EL (cell line): ENCODE results near the gene SORCS1.

Experiments used
- DNase-seq: peaks from one replicate; pipeline ENCODE4 v3.0.0-alpha.2; 2016

Gene SORCS1

DNA sequence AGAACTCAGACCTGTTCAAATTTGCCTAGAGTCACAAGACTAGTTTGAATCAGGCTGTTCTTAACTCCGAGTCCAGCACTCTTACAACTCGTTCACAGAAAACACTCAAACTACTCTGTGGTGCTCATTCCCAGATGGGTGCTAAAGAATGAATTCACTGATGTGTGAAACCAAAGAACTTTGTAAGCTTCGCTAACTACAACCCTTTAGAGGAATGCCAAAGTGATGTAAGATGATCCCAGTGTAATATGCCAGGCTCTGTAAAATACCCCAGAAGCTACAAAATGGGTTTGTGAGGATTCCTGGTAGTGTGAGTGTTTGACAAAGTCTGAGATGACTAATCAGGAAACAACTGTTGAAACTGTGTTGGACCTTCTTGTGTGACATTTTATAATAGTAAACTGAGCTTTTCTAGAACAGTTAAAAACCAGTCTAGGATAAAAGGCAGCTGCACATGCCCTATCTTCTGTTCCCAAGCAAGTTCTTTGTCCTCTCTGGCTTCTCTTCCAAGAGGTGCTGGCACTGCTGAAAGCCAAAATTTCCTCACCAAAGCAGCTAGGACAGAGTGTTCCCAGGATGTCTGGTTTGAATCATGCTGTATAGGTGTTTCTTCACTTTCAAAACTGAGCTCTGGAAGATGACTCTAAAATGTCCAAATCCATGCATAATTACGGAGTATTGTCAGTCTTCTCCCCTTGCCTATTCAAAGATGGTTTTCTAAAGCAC, 527.6 kb downstream of the SORCS1 start:
- DNase-seq, result no peak

DNA sequence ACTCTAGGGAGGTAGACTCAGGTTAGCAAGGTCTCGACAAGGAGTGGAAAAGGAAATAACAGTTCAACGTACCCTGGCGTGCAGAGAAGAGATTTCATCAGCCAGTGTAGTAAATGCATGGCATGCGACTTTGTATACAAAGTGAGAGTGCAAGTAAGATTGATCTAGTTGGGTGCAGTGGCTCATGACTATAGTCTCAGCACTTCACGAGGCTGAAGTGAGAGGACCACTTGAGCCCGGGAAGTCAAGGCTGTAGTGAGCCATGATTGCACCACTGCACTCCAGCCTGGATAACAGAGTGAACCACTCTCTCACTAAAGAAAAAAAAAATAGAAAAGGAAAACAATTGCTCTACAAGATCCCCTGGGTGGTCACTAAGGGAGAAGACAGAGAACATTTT, 528.6 kb downstream of the SORCS1 start:
- no peak for DNase-seq

DNA sequence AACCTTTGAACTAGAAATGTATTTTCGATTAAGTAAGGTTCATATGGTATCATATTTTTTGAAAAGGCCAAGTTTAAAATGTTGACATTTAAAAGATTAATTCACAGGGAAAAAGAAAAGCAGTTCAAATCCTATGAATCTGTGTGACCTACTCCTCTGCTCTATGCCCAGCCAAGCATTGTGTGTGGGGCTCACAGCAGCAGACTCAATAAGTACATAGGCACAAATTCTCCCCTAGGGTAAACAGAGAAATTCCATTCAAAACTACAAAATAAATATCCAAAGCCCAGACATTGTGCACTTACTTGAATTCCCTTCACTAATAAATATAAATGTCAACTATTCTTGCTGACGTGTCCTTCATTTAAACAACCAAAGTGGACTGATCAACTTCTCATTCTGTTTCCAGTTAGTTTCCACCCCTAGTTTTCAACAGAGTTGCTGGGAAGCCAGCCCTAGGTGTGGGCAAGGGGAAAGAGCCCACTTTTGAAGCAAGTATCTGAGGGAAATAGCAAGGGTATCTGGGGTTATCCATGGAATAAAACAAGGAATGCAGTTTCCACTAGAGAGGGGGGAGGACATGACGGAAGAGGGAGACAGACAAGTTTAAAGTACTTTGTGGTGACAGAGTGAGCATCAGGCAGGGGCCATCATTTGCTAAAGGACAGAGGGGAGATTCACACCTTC, 533.3 kb downstream of the SORCS1 start:
- DNase-seq, result no peak

DNA sequence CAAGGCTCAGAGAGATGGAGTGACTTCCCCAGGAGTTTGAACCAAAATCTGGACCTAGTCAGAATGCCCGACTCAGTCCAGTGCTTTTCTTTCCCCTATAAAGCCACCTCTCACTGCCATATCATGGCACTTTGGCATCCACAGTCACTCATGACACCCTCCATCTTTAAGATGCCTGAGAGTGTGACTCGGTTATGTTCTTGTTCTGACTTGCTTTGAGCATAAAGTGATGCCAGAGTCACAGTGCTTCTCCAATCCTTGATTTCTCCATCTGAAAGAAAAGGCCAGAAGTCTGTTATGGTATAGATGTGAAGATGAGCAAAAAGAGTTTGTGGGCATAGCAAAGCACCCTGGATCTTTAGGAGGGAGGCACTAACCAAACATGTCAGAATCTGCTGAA, 538.1 kb downstream of the SORCS1 start:
- no peak for DNase-seq

DNA sequence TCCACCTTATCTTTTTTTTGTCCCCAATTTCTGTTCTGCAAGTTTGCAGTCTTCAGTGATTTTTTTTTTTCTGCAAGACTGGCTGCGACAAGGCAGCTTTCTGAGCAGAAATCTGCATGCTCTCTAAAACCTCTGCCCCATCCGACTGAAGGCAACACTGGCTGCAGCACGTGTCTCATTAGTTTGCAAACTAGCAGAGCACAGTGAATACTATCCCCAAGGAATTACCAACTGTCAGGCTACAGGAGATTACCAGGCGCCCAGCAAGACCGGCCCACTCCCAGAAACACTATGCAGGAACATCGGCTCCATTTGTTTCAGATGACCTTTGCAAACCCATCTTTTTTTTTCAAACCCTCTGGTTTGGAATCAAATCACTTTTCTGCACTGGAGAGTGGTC, 538.8 kb downstream of the SORCS1 start:
- no peak for DNase-seq

DNA sequence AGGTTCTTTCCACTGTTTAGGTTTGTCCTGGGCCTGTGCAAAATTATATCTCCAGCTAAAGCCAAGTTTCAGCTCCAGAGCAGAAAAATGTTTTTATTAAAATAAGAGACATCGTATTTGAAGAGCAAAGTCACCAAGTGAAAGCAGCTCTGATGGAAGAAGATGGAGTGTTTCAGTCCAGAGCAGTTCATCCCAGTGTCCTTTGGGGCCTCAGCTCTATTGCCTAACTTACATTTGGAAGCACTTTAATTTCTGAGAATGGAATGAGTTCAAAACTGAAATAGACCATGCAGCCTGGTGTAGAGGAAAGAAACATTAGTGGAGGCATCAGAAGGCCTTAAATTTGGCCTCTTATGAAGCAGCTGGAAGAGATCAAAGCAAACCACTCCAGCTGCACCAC, 545.2 kb downstream of the SORCS1 start:
- DNase-seq, result no peak

DNA sequence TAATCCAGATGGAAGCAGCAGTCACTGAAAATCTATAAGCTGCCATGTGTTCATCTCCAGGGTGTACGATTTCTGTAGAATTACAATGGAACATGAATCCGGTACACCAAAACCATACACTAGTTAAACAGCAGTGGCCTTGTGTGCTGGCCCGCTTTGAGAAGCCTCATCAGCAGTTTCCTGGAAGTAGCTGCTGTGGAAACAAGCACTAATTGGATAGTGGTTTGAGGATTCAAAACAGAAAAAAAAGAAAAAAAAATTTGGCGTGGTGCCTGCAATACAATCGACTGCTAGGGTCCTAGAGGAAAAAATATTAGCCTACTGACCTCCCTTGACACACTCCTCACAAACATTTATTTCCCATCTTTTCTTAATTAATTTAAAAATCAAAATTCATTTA, 545.9 kb downstream of the SORCS1 start:
- DNase-seq, result no peak

DNA sequence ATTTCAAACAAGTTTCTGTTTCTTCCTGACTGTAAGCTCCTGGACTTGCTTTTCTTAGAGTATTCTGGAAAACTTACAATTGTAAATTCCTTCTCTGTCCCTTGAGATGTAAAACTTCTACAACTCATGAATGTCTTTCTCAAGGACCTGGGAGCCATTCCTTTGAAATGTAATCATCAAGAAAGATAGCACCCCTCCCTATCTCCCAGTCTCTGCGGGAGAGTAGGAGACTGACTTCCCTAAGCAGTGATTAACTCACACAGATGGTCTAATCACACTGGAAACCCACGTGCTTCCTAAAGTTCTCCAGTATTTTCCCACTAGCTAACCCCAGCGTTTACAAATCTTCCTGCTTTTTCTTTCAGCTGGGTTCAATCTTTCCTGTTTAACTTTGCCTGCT, 549.4 kb downstream of the SORCS1 start:
- DNase-seq, result peak; percentile 83

DNA sequence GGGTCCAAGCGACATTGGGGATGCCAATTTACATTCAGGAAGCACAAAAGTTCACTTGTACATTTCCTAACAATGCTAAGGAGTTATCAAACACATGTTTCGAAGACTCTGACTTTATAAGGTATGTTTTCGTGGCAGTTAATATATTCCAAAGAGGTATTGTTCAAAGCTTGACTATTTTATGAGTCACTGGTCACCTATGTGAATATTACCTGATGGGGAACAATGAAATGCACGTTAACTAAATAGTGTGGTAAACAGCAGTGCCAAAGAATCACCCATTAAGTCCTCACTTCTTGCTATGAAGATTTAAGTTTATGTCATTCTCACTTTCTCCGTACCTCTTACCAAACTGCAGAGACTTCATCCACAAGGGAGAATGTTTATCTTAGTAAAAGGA, 550.2 kb downstream of the SORCS1 start:
- no peak for DNase-seq

DNA sequence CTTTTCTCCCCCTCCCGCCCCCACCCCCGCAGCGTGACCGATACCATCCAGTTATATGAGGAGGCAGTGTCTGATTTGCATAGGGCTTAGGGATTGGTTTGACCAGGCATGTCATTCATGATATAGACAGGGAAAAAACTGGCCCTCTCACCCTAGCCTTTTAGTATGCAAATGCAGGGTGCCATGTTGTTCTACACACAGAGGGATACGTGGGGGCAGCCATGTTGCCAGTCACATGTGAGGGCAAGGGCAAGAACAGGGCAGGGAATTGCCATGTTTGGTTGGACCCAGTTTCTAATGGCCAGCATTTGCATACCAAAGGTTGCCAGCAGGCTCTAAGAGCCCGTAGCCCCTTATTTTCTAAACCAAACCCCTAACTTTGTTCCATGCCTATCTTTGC, 552.1 kb downstream of the SORCS1 start:
- DNase-seq, result no peak

DNA sequence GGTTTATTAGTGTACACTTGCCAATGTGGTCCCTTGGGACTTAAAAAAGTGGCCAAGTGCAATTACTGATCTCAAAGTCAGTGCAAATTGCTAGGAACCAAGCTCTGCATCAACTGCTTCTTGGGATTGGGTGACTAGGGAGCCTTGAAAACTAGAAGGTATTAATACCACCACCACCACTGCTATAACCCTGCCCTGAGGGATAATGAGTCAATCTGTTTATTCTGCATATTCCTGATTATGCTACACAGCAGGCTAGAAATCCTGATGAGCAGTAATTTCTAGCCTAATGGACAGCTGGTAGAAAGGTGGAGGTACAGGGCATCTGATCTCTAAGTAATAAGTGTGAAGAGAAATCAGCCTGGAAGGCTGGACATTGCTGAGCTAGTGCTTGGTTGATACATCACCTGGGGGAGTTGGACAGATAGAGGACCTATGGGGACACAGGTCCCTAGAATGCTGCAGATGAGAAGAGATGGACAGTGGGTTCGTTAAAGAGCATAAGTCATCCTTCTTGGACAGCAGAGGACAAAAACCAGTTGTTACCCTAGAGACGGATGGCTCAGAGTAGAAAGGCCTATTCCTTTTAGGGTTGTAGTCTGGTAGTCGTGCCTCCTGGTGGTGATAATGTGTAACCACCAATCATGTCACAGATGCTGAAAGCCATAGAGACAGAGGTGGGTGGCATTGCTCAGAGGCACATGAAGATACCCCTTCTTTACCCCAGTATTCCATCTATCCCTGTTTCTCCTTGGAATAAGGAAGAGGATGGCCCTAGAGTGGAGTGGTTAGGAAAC, 554.8 kb downstream of the SORCS1 start:
- DNase-seq, result peak; percentile 58

DNA sequence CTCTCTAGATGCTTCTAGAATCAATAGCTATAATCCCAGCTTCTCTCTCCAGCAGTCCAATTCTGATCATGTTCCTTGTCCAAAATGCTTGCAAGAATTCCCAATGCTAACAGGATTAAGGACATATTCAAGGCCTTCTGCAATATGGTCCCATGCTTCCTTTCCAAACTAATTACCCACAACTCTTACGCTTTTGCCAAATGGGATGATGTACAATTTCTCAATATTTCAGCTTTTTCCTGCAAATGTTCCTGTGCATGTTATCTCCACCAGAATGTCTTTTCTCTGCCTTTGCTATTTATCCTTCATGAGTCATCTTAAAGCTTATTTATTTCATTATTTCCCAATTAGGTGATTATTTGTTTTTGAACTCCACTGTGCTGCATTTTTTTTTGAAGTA, 556.4 kb downstream of the SORCS1 start:
- no peak for DNase-seq

DNA sequence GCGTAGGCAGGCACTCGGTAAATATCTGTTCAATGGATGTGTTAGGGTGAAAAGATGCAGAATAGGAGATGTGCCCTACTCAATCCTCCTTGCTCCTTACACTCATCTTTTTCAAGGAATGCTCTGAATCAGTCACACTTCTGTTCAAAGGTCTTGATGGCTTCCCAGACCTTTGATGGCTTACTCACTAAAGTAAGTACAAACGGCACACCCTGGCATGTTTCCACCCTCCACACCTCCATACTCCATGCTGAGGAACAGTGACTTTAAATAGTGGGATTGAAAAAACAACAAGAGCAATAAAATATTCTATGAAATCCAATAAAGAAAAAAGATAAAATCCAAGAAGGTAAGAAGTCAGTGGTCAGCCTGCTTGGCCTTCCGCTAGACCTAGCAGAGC, 569.2 kb downstream of the SORCS1 start:
- no peak for DNase-seq

DNA sequence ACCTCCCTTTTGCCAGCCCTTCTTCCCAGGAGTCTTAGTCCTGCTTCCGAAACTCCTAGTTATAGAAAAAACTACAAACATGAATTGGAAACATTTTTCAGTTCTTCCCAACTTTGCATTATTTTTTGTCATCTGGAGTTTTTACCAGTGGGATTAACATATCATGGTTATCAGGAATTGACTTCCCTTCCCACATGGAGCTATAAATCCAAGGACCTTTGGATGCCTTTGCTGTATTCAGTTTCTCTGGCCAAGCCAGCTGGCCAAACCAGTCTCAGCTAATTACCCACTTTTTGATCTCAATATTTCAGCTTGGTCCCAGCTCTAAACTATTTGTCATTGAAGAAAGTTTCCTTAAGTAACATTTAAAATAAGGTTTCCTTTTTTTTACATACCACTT, 570.6 kb downstream of the SORCS1 start:
- no peak for DNase-seq

DNA sequence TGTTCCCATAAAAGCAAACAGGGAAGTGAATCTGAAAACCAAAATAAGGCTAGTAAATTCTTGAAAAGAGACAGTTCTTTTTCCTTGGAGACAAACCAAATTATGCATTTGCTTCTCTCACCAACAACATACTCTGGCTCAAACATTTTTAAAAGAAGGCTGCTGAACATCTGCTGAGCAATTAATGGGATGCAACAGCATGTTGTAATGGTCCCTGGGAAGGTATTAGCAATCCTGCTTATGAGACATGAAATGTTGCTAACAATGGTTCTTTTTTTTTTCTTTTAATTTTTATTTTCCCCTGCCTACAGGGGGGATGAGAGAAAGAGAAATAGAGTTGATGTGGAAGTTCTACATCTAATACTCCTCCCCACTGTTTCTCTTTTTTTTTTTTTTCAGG, 572.1 kb downstream of the SORCS1 start:
- no peak for DNase-seq

DNA sequence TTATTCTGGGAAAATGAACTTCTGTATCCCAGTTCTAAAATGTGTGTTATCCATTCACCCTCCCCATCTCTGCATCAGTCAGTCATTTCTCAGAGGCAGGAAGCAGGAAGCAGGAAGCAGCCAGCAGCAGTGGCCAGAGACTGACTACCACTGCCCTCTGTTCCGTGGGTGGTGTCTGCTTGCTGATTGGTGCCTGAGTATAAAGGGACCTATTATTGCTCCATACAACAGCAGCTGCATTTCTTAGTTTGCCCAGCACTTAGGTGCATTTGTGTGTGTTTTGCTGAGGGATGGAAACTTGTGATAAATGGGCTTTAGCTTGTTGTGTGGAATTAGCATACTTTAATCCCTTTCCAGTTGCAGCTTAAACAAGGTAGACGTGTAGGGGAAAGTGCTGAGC, 582.2 kb downstream of the SORCS1 start:
- peak; percentile 51 for DNase-seq

DNA sequence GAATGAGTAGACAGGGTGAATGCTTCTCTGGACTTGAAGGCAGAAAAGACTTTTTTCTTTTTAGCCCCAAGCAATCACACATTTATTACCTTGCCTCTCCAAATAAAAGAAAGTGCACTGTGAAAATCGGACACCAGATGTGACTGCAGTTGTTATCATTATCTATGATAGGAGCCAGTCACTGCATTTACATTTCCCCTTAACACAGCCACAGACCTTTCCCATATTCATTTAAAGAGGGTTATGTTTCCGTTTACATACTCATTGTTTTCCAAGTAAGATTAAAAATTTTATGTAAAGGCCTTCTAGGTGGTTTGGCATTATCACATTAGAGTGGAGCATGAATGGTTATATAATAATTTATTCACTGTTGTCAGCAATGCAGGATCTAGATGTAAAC, 586.8 kb downstream of the SORCS1 start:
- DNase-seq, result no peak

DNA sequence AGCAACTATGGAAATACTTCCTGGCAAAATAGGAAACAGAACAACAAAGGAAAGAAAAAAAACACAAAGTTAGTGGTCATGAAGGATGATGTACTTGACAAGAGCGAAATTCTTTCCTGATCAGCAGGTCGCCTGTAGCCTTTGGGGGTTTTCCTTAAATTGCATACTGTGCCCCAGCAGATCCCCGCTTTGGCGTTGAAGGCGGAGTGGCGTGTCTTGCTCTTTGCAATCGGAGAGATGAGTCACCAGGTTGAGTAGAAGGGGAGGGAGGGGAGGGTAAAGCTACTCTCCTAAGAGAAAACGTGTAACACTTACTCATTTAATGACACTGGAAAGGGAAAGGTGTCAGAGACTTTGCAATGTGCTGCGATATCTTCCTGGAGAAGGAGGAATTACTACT, 587.2 kb downstream of the SORCS1 start:
- peak; percentile 67 for DNase-seq

DNA sequence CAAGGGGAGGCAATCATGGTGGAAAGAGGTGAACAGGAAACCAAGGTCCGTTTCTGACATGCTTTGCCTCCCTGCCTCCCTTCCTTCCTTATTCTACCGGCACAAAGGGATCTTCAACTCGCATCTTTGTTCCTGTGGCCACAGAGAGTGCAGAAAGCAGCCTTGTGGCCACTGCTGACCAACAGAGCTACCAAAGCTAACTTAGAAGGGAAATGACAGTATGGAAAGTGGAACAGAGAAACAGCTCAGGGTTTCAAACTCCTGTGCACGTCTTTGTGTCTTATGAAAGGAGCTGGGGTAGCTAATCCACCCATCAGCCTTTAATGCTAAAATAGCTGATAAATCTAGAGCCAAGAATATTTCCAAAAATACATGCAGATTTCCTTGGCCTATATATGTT, 588.0 kb downstream of the SORCS1 start:
- DNase-seq, result no peak

DNA sequence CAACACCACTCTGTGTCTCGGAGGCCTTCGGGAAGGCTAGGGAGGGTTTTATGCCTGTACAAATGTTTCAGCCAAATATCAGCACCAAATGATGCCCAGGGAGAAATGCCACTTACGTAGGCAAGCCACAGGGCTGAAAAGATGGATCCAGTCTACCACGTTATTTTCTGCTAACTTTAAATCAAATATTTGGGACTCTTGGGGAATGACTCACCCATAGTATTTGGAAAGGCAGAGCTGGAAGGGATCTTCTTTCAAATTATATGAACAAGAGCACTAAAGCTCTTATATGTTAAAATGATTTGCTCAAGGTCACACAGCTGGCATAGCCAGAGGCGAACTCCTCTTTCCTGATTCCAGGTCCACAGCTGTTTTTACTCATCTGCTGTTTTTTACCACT, 591.4 kb downstream of the SORCS1 start:
- peak; percentile 90 for DNase-seq

DNA sequence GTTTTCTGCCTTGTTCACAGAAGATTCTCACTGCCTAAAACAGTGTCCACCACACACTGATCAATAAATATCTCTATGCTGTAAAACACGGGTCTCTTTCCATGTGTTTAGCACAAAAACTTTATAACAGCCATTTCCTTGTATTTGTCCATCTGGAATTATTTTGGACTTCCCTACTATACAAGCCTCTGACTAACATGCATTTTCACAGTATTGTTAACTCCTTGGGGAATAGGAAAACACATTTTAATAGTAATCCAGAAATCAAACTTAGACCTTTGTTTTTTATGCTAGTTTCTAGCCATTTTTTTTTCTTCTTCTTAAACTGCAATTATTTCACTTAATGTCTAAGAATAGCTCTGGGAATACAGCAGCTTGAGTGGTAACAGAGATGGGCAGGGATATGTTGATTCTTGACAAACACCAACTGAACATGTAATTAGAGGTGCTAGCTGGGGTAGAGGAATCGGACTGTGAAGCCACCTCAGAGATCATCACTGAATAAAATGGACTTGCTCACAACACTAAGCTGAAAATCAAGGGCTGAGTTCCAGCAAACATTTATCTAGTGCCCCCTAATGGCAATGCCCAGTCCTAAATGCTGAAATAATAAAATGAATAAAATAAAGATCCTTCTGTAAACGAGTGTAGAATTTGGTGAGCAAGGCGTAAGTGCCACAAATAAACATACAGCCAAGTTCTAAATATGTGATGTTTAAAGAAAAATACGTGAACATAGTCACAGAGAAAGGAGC, 593.1 kb downstream of the SORCS1 start:
- peak; percentile 73 for DNase-seq

DNA sequence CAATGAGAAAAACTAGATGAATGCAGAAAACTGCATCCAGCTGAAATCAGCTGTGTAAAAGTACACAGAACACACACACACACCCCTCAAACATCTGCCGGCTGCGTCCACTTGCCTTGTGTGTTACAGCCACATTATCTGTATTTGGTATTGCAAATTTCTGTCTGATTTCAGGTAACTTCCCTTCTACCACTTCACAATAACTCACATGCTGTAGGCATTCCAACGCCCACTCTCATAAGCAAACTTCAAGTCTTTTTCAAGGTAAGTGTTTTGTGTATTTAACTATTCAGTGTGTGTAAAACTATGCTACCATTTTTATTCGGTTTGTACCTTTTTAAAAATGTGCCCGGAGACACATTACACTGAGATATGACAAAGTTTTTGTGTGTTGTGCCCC, 594.2 kb downstream of the SORCS1 start:
- DNase-seq, result no peak

DNA sequence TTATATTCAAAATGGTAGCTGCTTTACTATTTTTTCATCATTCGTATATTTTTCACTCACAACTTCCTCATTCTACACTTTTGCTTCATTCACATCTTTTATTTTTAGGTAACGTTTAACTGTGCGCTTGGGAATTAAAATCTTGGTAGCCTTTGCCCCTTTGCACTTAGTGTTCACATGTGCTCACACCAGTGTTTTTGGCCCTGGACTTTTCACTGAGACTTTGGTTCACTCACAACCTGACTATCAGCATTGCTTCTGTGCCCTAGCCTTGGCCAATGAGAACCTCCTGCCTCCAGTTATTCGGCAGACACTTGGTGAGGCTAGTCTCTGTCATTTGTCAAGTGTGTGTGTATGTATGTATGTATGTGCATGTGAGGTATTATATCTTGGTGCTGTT, 596.9 kb downstream of the SORCS1 start:
- no peak for DNase-seq
